22Rv1 (cell line): ENCODE measurements around the gene THRA.

Experiments
- CTCF ChIP-seq: fragments of 450-650 bp; IDR thresholded peaks from 2 replicates; pipeline ENCODE4 v1.5.1; 2017; ENCODE audit warnings: mild to moderate bottlenecking
- ZFX ChIP-seq: fragments of 450-650 bp; IDR thresholded peaks from 2 replicates; pipeline ENCODE4 v1.6.1; 2017; ENCODE audit warnings: antibody characterized with exemption, borderline replicate concordance

DNA sequence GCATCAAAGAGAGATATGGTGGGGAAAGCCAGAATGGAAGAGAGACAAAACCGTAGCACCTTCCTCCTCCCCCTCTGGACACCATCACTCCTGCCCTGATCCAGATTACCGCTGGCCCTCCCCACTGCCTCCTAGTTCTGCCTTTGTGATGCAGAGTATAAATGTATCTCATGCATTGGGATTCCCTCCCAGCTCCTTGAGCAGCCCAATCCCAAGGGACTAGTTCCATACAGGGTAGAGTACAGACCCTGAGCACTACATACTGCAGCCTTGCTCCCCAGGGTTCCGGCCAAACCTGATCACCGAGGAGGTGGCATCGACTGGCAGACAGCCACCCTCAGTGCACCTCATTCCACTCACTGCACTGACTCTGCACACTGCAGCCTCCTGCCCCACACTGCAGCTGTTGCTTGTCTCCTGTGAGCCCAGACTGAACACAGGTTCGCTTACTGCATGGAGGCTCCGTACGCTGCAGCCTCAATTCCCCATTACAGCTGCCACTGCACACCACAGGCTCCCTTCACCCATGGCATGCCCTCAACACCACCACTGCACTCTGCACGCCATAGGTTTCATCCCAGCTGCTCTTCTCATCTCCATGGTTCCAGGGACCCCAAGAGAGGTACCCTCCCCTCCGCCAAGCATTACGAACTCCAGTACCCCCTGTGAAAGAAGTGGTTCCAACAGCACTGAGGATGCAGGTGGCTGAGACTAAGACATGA lies 1.7 kb upstream of the THRA start:
- TF ChIP-seq CTCF (no peak), ZFX (no peak)
